ENCODE results near the gene PPP2R3B.
"Not testable (repeated sequence)": the region's sequence is repeated elsewhere in the genome, so short reads cannot be mapped to it uniquely, and the experiment has no call there.

Gene PPP2R3B

DNA sequence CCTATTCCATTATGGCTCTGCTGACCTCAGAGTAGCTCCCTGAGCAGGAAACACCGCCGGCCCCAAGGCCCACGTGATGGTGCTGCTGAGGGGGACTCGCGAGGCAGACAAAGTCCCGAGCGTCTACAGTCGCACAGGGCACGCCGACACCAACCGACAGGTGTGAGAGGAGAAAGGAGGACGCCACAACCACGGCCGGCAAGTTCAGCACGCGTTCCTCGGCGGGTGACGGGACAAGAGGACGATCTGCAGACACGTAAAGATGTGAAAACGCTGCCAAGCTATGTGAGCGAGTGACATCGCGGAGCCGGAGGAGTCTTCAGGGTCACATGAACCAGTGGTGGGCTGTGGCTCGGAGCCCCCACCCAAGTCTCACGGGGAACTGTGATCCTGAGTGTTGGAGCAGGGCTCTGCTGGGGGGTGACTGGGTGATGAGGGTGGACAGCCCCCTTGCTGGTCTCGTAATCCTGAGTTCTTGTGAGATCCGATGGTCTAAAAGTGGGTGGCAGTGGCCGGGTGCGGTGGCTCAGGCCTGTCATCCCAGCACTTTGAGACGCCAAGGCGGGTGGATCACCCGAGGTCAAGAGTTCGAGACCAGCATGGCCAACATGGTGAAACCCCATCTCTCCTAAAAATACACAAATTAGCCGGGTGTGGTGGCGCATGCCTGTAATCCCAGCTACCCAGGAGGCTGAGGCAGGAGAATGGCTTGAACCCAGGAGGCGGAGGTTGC lies 34.0 kb downstream of the PPP2R3B start:
- Mint-ChIP-seq H3K27me3 (ENCODE audit: low read depth) (peaks cover 4% of the 10 kb centered on the region), H3K27ac (no peak overlapping the region), H3K36me3 (ENCODE audit: low read depth) (peaks cover 57% of the 10 kb centered on the region), H3K4me1 (peaks cover 38% of the 10 kb centered on the region), H3K9me3 (peaks cover 4% of the 10 kb centered on the region), H3K4me3 (no peak overlapping the region)
- TF ChIP-seq, protein P1, sequence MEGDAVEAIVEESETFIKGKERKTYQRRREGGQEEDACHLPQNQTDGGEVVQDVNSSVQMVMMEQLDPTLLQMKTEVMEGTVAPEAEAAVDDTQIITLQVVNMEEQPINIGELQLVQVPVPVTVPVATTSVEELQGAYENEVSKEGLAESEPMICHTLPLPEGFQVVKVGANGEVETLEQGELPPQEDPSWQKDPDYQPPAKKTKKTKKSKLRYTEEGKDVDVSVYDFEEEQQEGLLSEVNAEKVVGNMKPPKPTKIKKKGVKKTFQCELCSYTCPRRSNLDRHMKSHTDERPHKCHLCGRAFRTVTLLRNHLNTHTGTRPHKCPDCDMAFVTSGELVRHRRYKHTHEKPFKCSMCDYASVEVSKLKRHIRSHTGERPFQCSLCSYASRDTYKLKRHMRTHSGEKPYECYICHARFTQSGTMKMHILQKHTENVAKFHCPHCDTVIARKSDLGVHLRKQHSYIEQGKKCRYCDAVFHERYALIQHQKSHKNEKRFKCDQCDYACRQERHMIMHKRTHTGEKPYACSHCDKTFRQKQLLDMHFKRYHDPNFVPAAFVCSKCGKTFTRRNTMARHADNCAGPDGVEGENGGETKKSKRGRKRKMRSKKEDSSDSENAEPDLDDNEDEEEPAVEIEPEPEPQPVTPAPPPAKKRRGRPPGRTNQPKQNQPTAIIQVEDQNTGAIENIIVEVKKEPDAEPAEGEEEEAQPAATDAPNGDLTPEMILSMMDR (IDR thresholded peaks at IDR 0.05; ENCODE audit: unreplicated experiment in 3 of 3): no peak

DNA sequence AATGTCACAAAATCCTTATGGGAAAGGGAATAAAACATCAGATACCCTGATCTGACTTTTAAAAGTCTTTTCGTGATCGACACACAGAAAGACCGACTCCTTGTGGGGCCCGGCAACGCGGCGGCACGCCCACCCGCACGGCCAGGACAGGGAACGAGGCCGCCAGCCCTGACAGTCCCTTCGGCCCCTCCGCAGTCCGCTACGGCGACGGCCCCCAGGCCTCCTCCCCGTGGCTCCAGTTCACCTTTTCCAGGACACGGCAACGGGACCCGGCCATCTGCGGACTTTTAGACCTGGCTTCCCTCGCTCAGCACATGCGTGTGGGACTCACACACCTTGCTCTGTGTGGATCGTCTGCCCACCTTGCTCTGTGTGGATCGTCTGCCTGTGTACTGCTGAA lies 34.5 kb downstream of the PPP2R3B start:
- Mint-ChIP-seq H3K9me3 (no peaks in the 10 kb centered on the region), H3K27ac (no peak overlapping the region), H3K36me3 (ENCODE audit: low read depth) (peaks cover 54% of the 10 kb centered on the region), H3K4me3 (no peak overlapping the region), H3K27me3 (ENCODE audit: low read depth) (peaks cover 4% of the 10 kb centered on the region), H3K4me1 (peaks cover 33% of the 10 kb centered on the region)
- TF ChIP-seq, protein P1 (IDR thresholded peaks at IDR 0.05; ENCODE audit: unreplicated experiment in 3 of 3): no peak

DNA sequence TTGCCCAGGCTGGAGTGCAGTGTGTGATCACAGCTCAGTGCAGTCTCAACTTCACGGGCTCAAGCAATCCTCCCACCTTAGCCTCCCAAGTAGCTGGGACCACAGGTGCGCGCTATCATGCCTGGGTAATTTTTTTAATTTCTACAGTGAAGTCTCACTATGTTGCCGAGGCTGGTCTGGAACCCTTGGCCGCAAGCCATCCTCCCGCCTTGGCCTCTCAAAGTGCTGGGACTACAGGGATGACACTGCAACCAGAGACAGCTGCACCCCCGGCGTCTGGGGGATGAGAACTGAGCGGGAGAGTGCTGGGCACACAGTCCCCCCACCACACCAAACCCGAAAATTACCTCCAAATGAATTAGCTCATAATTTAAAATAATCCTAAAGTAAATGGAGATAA lies 35.0 kb downstream of the PPP2R3B start:
- peaks cover 4% of the 10 kb centered on the region for H3K27me3 Mint-ChIP-seq (ENCODE audit: low read depth)
- no peak overlapping the region for H3K27ac Mint-ChIP-seq
- no peak overlapping the region for H3K4me3 Mint-ChIP-seq
- H3K9me3 Mint-ChIP-seq: no peaks in the 10 kb centered on the region
- H3K36me3 Mint-ChIP-seq (ENCODE audit: low read depth): peaks cover 54% of the 10 kb centered on the region
- H3K4me1 Mint-ChIP-seq: peaks cover 28% of the 10 kb centered on the region
- TF ChIP-seq, protein P1 (IDR thresholded peaks at IDR 0.05; ENCODE audit: unreplicated experiment in 3 of 3): no peak

DNA sequence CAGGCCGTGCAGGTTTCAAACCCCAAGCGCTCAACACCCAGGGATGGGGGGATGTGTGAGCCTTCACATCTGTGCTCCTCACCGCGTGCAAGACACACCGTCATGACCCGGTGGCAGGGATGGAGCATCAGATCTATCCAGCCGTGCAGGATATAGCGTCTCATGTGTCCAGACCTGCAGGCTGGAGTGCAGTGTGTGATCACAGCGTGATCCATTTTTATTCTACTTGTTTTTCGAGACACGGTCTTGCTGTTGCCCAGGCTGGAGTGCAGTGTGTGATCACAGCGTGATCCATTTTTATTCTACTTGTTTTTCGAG lies 35.4 kb downstream of the PPP2R3B start:
- H3K4me1 Mint-ChIP-seq: peaks cover 27% of the 10 kb centered on the region
- H3K9me3 Mint-ChIP-seq: not testable (repeated sequence)

DNA sequence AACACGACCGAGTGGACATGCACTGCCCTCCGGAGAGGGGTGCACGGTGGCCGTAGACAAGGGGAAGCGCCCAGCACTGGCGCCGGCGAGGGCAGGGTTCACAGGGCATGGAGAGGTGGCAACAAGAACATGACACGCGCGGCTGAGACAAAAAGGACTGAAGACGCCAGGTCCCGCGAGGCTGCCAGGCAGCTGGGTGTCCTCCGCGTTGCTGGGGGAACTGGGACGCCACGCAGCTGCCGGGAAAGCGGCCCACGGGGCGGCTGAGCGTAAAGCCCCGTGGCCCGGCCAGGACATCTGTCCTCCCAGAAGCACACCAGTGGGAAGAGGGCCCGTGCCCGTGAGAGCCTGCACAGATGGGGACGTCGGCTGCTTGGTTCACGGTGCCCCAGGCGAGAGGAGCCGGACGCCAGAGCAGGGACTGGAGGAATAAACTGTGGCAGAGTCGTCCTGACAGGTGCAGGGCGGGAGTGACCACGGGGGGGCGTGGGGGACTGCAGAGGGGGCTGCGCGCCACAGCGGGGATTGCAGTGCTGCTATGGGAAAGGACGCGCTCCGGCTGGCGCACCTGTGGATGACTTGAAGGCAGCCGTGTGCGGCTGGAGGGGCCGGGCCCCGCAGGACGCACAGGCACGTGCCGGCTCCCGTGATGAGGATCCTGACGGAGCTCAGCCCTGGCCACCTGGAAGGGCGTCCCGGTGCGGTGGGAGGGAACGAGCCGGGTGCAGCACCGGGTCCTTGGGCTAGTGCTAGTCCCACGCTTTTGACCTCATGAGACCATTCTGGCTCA lies 36.0 kb downstream of the PPP2R3B start:
- no peak overlapping the region for H3K4me3 Mint-ChIP-seq
- H3K9me3 Mint-ChIP-seq: no peaks in the 10 kb centered on the region
- no peak overlapping the region for H3K27ac Mint-ChIP-seq
- peaks cover 27% of the 10 kb centered on the region for H3K4me1 Mint-ChIP-seq
- peaks cover 4% of the 10 kb centered on the region for H3K27me3 Mint-ChIP-seq (ENCODE audit: low read depth)
- peaks cover 48% of the 10 kb centered on the region for H3K36me3 Mint-ChIP-seq (ENCODE audit: low read depth)
- TF ChIP-seq, protein P1 (IDR thresholded peaks at IDR 0.05; ENCODE audit: unreplicated experiment in 3 of 3): no peak

More for the DNA sequence above, 35.4 kb downstream of the PPP2R3B start:
- not testable (repeated sequence) for H3K27me3 Mint-ChIP-seq (ENCODE audit: low read depth); H3K4me3 Mint-ChIP-seq; H3K27ac Mint-ChIP-seq
- H3K36me3 Mint-ChIP-seq (ENCODE audit: low read depth): peaks cover 51% of the 10 kb centered on the region

DNA sequence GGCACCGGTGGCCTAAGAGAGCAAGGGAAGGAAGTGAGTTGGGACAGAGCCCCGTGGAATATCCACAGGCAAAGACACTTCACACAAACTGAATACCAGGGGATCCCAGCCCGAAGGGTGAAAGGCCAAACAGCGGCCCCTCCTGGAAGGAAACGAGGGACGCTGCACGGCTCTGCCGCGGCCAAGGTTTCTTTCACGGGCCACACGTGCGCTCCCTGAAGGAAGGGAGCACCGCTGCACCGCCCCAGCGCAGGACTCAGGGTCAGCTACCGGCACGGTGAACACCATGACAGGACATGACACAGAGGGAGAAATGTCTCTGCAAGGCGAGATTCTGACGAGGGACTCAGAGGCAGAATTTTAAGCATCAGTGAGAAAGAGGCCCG lies 36.6 kb downstream of the PPP2R3B start:
- no peaks in the 10 kb centered on the region for H3K9me3 Mint-ChIP-seq
- peaks cover 46% of the 10 kb centered on the region for H3K36me3 Mint-ChIP-seq (ENCODE audit: low read depth)
- H3K4me1 Mint-ChIP-seq: peaks cover 27% of the 10 kb centered on the region
- TF ChIP-seq, protein P1 (IDR thresholded peaks at IDR 0.05; ENCODE audit: unreplicated experiment in 3 of 3): no peak
- H3K27ac Mint-ChIP-seq: no peak overlapping the region
- H3K27me3 Mint-ChIP-seq (ENCODE audit: low read depth): peaks cover 4% of the 10 kb centered on the region
- no peak overlapping the region for H3K4me3 Mint-ChIP-seq

Measured in nephron (organoid).